Measurements from ENCODE around the gene PPP6C.

PPP6C gene

DNA sequence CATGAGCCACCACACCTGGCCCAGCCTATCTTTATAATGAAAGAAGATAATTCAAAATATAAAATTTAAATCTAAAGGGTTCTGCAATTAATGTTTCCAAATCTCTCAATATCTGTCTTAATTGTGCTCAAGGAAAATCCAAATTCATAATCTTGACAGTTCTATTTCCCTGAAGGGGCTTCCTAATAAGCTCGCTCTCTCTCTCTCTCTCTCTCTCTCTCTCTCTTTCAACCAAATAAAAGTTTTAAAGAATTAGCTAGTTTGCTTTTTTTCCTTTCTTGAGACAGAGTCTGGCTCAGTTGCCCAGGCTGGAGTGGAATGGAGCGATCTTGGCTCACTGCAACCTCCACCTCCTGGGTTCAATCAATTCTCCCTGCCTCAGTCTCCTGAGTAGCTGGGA lies 33.1 kb downstream of the PPP6C start:
- H3K4me3 ChIP-seq (replicated peaks; ENCODE audit: low read depth, low read length) = no peak overlapping the region
- TF ChIP-seq, protein P1, sequence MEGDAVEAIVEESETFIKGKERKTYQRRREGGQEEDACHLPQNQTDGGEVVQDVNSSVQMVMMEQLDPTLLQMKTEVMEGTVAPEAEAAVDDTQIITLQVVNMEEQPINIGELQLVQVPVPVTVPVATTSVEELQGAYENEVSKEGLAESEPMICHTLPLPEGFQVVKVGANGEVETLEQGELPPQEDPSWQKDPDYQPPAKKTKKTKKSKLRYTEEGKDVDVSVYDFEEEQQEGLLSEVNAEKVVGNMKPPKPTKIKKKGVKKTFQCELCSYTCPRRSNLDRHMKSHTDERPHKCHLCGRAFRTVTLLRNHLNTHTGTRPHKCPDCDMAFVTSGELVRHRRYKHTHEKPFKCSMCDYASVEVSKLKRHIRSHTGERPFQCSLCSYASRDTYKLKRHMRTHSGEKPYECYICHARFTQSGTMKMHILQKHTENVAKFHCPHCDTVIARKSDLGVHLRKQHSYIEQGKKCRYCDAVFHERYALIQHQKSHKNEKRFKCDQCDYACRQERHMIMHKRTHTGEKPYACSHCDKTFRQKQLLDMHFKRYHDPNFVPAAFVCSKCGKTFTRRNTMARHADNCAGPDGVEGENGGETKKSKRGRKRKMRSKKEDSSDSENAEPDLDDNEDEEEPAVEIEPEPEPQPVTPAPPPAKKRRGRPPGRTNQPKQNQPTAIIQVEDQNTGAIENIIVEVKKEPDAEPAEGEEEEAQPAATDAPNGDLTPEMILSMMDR (IDR thresholded peaks at IDR 0.05; ENCODE audit: low read depth, low read length, missing control alignments) = no peak
- DNase-seq (ENCODE audit: extremely low read depth, low read depth) = no peak

DNA sequence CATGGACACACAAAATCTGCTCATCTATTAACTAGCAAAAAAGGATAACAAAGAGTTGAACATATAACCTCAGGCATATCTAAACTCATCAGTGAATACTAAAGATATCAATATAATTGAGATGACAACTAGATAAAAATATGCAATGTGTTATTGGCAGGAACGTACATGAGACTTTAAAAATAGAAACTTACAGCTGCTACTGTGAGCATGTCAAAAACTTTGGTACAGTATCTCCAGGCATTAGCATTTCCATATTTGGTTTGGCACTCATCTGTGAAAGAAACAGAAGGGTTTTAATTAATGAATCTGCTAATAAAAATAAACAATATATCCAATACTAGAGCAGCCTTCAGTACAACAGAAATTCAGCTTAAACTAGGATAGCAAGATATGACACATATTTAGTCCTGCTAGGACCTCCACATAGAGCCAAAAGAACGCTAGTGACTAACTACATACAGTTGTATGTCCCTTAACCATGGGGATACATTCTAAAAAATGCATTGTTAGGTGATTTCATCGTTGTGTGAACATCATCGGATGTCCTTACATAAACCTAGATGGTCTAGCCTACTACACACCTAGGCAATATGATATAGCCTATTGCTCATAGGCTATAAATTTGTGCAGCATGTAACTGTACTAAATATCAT lies 35.8 kb downstream of the PPP6C start:
- H3K4me3 ChIP-seq (replicated peaks; ENCODE audit: low read depth, low read length) = no peak overlapping the region
- TF ChIP-seq, protein P1 (IDR thresholded peaks at IDR 0.05; ENCODE audit: low read depth, low read length, missing control alignments) = no peak
- no peak for DNase-seq (ENCODE audit: extremely low read depth, low read depth)

DNA sequence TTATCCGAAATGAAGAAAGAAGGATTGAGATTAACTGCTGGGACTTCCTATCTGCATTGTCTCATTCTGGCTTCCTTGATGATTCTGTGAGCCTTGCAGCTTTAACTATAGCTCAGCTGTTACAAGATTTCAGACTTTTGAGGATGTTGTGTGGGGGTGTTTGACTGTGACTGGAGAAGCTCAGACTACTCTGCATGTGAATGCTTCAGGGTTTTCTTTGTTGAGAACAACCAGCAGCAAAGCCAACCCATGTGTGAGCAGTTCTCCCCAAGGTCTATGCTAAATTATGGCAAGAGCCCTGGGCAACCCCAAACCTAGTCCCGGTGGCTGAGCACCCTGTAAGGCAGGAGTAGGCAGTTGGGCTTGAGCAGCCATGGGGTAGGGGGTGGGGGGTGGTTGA lies 37.9 kb downstream of the PPP6C start:
- TF ChIP-seq, protein P1 (IDR thresholded peaks at IDR 0.05; ENCODE audit: low read depth, low read length, missing control alignments) = no peak
- H3K4me3 ChIP-seq (replicated peaks; ENCODE audit: low read depth, low read length) = no peak overlapping the region
- DNase-seq (ENCODE audit: extremely low read depth, low read depth) = no peak

DNA sequence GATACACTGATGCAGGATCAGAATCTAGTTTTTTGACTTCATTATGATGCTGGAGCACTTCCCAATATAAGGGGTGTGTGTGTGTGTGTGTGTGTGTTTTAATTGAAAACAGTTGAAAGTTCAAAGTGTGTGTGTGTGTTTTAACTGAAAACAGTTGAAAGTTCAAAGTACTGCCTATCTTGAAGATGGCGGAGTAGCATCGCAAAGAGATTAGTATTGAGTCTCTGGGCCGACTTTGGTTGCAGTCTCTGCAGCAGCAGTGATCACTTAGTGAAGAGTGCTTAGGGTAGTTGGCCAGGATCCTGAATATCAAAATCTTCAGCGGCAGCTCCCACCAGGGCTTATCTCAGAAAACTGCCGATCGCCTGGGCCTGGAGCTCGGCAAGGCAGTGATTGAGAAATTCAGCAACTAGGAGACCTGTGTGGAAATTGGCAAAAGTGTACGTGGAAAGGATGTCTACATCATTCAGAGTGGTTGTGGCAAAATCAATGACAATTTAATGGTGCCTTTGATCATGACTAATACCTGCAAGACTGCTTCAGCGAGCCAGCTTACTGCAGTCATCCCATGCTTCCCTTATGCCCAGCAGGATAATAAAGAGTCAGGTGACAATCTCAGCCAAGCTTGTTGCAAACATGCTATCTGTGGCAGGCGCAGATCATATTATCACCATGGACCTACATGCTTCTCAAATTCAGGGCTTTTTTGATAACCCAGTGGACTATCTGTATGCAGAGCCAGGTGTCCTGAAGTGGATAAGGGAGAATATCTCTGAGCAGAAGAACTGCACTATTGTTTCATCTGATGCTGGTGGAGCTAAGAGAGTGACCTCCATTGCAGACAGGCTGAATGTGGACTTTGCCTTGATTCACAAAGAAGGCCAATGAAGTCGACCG lies 39.0 kb downstream of the PPP6C start:
- H3K4me3 ChIP-seq (replicated peaks; ENCODE audit: low read depth, low read length) = no peak overlapping the region
- TF ChIP-seq, protein P1 (IDR thresholded peaks at IDR 0.05; ENCODE audit: low read depth, low read length, missing control alignments) = no peak
- DNase-seq (ENCODE audit: extremely low read depth, low read depth) = no peak

DNA sequence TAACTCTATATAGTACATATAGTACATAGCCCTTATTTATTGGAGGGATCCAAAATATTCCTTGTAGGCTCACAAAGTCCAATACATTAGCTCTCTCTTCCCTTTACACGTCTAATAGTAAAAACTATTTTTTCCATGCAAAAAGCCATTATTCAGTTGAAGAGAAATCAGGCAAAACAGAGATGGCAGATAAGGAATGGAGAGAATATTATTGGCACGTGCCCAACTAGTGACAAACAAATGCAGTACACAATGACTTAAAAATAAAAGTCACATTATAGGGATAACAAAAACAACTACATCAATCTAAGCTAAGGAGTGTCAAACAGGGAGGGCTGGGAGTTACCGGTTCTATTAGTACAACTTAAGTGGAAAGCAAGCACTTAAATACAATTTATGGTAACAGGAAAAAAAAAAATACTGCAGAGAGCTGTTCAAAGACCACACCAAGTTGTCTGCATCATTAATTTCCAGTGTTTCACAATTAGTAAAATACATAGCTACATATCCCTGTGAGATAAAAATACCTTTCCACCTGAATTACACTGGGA lies 42.1 kb downstream of the PPP6C start:
- H3K4me3 ChIP-seq (replicated peaks; ENCODE audit: low read depth, low read length) = no peak overlapping the region
- no peak for DNase-seq (ENCODE audit: extremely low read depth, low read depth)
- TF ChIP-seq, protein P1 (IDR thresholded peaks at IDR 0.05; ENCODE audit: low read depth, low read length, missing control alignments) = no peak

DNA sequence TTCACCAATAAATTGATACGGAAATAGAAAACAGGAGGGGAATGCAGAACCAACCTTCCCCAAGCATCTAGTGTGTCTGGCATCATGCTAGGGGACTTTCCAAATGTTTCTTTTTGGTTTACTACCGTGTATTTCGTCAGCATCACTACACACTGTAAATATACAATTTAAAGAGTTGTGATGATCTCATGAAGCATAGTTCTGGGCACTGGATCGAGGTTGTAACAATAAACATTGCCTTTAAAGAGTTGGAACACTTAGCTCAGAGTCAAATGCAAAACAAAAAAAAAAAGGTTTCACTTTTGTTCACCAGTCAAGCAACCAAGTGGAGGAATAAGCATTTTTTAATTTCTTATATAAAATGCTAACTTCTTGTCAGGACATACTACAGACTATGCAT lies 43.4 kb downstream of the PPP6C start:
- TF ChIP-seq, protein P1 (IDR thresholded peaks at IDR 0.05; ENCODE audit: low read depth, low read length, missing control alignments) = no peak
- no peak for DNase-seq (ENCODE audit: extremely low read depth, low read depth)
- no peak overlapping the region for H3K4me3 ChIP-seq (replicated peaks; ENCODE audit: low read depth, low read length)
